Measurements from ENCODE around the gene STXBP6.

- TF ChIP-seq CTCF (IDR thresholded peaks at IDR 0.05): no peak
- TF ChIP-seq EZH2 (IDR thresholded peaks at IDR 0.05): no peak
These were observed 32.4 kb downstream of the STXBP6 start for GRCh38 chr14:25017562-25017961.

Data from neural progenitor cell (in vitro differentiated cells).